Measurements from ENCODE around the gene MYBPC2. TPM values are rescaled to one million over a fixed set of nuclear protein-coding genes. Genes with fewer than 3 reads are reported as not detected.

MYBPC2 gene
- total and polyA plus RNA-seq, 9 of the 15 experiments (the other 6 are each of a cell fraction or from before 2014, with no cell fraction given), result 0.01 to 0.14 (median 0.04) TPM; not detected in 6

- TF ChIP-seq MEF2A (IDR thresholded peaks at IDR 0.05; ENCODE audit: control insufficient read depth, low read depth, low read length) (no peak), ESRRB (CRISPR knock-in tag; IDR thresholded peaks at IDR 0.05; ENCODE audit: borderline replicate concordance) (no peak), MAZ (CRISPR knock-in tag; conservative IDR thresholded peaks at IDR 0.05 in 1 of 2, IDR thresholded peaks at IDR 0.05 in 1 of 2) (0 out of 4 replicates have a peak, but pooled peaks of 1 of the 2 experiments have one; percentile 13), ZNF384 (IDR thresholded peaks at IDR 0.05; ENCODE audit: low read depth, low read length) (peak; percentile 89), ZNF217 (CRISPR knock-in tag; IDR thresholded peaks at IDR 0.05) (no peak), PRPF4 (IDR thresholded peaks at IDR 0.05; ENCODE audit: insufficient read depth, low read depth, low read length, poor library complexity, severe bottlenecking) (no peak), FOXJ2 (tag; IDR thresholded peaks at IDR 0.05) (no peak), POLR2B (IDR thresholded peaks at IDR 0.05; ENCODE audit: low read depth, partially characterized antibody) (no peak), SOX6 (IDR thresholded peaks at IDR 0.05) (peak; percentile 84), ZNF518B (CRISPR knock-in tag; IDR thresholded peaks at IDR 0.05) (no peak), ZBTB43 (CRISPR knock-in tag; IDR thresholded peaks at IDR 0.05) (no peak), ZNF24 (IDR thresholded peaks at IDR 0.05) (0 out of 2 replicates have a peak, but pooled peaks have one; percentile 33), ATF2 (CRISPR knock-in tag; IDR thresholded peaks at IDR 0.05) (no peak), ZFP91 (CRISPR knock-in tag; IDR thresholded peaks at IDR 0.05) (no peak)
Observed at GRCh38 chr19:50461066-50461875, 28.6 kb downstream of the MYBPC2 start (continued).

Data from K562 (cell line).